ENCODE results near the gene PDE8A.
A peak's percentile ranks its signal among the peaks of the same experiment; 100 is the strongest.
"Not testable (repeated sequence)": the region's sequence is repeated elsewhere in the genome, so short reads cannot be mapped to it uniquely, and the experiment has no call there.

The PDE8A gene

DNA sequence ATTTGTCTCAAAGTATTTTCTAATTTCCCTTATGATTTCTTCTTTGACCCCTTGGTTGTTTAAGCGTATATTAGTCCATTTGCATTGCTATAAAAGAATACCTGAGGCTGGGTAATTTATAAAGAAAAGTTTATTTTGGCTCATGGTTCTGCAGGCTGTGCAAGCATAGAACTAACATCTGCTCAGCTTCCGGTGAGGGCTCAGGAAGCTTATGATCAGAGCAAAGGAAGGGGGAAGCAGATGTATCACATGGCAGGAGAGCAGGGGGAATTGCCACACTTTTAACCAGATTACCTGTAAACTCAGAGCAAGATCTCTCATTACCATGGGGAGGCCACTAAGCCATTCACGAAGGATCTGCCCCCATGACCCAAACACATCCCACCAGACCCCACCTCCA, 148.2 kb downstream of the PDE8A start:
- no peak for DNase-seq (ENCODE audit: low read depth in 2 of 2)

DNA sequence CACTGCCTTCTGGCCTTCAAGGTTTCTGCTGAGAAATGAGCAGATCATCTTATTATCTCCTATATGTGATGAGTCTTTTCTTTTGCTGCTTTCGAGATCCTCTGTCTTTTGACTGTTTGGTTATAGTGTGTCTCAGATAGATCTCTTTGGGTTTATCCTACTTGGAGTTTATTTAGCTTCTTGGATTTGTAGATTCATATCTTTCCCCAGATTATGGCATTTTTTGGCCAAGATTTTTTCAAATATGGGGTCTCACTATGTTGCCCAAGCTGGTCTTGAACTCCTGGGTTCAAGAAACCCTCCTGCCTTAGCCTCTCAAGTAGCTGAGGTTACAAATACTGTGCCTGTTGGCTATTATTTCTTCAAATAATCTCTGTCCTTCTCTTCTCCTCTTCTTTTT, 150.3 kb downstream of the PDE8A start:
- no peak for DNase-seq (ENCODE audit: low read depth in 2 of 2)

DNA sequence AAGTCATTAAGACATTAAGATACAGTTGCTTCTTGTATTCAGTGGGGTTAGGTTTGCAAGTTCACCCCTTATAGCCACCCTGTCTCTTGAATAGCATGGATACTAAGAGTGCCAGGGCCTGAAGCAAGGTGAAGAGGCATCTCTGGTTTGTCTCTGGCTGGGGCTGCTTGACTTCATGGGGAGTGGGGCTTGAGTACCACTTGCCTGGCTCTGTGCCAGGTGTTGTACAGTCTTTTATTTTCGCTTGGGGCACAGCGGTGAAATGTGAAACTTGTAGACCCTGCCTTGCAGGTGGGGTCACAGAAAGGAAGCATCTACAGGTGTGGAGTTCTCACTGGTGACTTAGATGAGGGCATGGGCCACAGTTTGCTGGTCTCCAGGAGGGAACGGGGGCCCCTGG, 152.1 kb downstream of the PDE8A start:
- no peak for DNase-seq (ENCODE audit: low read depth in 2 of 2)

DNA sequence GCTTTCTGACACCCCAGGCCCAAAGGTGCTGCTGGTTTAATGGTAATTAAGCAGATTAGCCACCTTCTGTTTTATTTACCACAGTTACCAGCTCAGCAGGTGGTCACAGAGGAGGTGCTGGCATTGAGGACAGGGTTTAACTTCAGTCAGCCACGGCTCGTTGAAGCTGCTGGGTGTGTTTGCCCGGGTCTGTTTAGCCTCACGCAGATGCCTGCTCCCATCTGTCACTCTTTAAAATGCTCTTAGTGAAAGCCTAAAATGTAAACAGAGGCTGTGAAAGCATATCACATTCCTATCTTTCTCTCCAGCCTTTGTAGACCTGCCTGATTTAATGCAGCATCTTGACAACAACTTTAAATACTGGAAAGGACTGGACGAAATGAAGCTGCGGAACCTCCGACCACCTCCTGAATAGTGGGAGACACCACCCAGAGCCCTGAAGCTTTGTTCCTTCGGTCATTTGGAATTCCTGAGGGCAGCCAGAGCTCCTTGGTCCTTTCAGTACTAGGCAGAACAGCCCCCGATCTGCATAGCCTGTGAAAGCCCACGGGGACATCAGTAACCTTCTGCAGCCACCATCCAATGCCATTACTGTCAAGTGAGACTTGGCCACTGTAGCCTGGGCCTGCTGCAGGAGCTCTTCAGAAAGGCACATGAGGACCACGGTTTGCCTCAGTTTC, 156.0 kb downstream of the PDE8A start:
- no peak for DNase-seq (ENCODE audit: low read depth in 2 of 2)

DNA sequence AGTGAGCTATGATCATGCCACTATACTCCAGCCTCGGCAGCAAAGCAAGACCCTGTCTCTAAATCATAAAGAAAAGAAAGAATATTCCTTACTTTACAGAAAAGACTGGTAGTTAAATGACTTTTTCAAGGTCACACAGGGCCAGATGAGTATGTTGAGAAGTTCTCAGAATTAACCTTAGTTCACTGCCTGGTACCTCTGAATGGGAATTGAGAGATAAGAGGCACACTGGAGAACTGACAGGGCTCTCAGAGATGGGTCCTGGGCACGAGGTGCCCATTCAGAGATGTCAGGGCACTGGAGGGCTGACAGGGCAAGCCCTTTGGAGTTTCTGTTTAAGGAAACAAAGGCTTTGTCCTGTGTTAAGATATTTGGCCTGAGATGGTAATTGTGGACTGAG, 157.7 kb downstream of the PDE8A start:
- no peak for DNase-seq (ENCODE audit: low read depth in 2 of 2)

DNA sequence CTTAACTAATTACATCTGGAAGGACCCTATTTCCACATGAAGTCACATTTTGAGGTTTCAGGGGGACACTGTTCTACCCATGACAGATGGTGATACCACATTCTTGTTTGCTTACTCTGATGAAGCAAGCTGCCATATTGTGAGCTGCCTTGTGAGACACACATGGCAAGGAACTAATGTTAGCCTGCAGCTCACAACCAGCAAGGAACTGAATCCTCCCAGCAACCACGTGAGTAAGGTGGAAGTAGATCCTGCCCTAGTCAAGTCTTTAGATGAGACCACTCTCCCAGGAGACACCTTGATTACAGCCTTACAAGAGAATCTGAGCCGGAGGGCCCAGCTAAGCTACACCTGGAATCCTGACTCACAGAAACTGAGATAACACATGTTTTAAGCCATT, 160.1 kb downstream of the PDE8A start:
- DNase-seq (ENCODE audit: low read depth in 2 of 2), result no peak

DNA sequence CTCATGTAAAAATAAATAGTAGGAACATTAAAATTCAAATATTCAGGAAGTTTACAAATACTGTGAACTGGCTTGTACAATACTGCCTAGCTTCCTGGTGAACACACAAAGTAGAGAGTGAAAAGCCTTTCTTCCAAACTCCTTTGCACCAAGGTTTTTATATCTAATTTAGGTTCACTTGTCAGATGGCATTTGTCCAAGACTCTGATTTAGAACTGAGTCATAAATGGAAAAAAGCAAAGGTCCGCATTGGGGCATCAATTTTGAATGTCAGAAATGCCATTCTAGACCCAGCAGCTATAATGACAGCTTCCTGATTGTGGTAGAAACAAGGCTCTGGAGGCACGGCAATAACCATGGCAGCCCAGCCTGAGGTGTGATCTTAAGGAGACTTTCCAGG, 160.7 kb downstream of the PDE8A start:
- no peak for DNase-seq (ENCODE audit: low read depth in 2 of 2)

DNA sequence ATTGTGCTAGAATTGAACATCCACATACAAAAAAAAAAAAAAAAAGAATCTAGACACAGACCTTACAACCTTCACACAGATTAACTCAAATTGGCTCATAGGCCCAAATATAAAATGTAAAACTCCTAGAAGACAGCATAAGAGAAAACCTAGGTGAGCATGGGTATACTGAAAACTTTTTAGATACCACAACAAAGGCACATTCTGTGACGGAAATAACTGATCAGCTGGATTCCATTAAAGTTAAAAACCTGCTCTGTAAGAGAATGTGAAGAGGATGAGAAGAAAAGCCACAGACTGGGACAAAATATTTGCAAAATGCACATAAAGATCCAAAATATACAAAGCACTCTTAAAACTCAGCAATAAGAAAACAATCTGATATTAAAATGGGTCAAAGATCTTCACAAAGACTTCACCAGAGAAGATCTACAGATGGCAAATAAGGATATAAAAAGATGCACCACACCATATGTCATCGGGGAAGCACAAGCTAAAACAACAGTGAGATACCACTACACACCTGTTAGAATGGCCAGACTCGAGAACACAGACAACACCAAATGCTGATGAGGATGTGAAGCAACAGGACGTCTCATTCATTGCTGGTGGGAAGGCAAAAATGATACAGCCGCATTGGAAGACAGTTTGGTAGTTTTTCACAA, 167.9 kb downstream of the PDE8A start:
- no peak for DNase-seq (ENCODE audit: low read depth in 2 of 2)

DNA sequence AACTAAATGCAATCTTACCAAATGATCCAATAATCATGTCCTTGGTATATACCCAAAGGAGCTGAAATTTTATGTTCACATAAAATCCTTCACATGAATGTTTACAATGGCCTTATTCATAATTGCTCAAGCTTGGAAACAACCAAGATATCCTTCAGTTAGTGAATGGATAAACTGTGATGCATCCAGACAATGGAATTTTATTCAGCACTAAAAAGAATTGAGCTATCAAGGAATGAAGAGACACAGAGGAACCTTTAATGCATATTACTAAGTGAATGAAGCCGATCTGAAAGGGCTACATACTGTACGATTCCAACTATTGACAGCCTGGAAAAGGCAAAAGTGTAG, 168.4 kb downstream of the PDE8A start:
- no peak for DNase-seq (ENCODE audit: low read depth in 2 of 2)

DNA sequence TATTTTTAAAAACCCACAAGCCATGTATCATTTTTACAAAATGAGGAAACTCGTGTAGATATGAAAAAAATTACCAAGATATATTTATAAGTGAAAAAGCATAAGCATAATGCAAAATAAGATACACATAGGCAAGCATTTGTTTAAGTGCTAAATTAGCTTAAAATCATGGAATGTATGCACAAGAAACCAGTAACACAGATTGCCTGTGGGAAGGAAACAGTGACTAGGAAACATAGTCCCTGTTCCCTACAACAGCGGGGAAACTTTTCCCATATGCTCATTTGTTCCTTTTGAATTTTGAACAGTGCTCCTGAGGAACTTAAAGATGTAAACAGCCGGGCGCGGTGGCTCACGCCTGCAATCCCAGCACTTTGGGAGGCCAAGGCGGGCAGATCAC, 169.5 kb downstream of the PDE8A start:
- DNase-seq (ENCODE audit: low read depth in 2 of 2), result no peak

DNA sequence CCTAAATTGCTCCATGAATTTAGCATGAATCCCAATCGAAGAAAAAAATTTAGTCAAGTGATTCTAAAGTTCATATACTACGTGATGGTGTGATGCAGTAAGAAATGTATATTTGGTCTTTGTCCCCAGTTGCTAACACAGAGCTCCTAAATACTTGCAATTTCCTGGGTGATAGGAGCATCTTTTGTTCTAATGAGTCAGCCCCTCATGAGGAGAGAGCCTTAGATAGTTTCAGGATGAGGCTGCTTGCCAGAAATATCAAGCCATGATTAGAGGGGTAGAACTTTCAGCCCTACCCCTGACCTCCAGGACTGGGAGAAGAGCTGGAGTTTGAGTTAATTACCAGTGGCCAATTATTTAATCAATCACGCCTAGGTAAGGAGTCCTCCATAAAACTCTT, 170.2 kb downstream of the PDE8A start:
- DNase-seq (ENCODE audit: low read depth in 2 of 2), result no peak

DNA sequence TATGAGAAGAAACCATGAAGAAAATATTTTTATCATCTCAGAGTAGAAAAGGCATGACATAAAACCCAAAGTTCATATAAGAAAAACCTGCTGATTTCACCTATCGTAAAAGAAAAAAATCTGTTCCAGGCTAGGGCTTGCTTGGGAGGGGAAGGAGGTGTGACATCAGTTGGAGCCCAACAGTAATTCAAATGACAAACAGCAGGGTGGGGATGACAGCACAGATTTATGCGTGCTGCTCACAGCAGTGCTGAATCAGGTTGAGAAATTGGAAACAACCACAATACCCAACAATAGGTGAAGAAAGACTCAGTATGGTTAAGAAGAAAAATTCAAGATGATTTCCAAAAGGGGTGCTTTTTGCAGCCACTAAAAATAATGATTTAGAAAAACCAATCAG, 172.4 kb downstream of the PDE8A start:
- no peak for DNase-seq (ENCODE audit: low read depth in 2 of 2)

DNA sequence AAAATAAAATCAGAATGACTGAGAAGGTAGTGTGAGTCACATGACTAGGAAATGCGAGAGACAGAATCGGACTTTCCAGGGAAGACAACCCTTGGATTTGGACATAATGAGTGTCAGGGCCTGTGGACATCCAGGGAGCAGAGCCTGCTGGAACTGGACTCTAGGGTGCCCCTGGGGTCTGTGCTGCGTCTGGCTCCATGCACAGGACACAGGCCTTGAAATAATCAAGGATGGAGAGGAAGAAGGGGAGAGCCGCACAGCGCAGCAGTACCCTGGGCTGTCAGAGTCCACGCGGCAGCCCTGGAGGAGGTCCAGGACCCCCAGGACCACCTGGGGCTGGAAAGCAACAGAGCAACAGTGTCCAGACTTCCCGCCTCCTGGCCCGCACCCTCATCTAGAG, 173.7 kb downstream of the PDE8A start:
- no peak for DNase-seq (ENCODE audit: low read depth in 2 of 2)

DNA sequence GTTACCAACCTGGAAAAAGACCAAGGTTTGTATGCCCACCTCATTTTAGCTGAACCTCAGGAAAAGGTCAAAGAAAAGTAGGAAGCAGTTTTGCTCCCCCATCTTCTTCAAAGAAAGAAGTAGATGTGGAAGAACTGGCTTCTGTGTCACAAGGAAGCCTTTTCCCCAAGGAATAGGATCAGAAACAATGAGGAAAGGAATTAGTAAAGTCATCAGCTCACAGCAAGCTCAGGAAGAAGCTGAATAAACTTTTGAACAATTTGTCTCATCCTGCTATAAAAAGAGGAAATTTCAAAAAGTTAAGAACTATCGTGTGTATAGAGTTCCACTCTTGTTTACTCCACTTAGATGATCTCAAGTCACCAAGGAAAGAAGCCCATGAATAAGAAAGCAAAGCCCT, 174.2 kb downstream of the PDE8A start:
- no peak for DNase-seq (ENCODE audit: low read depth in 2 of 2)

DNA sequence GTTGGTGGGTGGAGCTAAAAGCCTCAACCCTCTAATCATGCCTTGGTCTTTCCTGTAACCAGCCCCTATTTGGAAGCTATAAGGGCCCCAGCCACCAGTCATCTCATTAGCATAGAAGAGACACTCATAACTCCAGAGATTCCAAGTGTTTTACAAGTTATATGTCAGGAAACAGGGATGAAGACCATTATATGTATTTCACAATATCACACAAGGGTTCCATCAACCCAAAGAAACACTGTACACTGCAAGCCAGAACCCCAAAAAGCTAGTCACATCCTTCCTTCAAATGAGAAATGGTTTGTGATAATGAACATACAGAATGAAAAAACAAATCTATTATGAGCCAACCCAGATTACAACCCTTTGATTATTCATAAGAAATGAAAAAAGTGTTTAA, 175.7 kb downstream of the PDE8A start:
- DNase-seq (ENCODE audit: low read depth in 2 of 2), result no peak

DNA sequence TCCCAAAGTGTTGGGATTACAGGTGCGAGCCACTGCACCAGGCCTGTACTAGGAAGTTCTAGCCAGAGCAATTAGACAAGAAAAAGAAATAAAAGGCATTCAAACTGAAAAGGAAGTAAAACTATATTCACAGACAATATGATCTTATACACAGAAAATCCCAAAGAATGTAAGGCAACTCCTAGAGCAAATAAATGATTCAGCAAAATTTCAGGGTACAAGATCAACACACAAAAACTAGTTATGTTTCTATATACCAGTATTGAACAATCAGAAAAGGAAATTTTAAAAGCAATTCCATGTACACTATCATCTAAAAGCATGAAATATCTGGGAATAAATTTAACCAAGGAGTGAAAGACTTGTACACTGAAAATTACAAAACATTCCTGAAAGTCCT, 180.6 kb downstream of the PDE8A start:
- DNase-seq (ENCODE audit: low read depth in 2 of 2), result no peak

DNA sequence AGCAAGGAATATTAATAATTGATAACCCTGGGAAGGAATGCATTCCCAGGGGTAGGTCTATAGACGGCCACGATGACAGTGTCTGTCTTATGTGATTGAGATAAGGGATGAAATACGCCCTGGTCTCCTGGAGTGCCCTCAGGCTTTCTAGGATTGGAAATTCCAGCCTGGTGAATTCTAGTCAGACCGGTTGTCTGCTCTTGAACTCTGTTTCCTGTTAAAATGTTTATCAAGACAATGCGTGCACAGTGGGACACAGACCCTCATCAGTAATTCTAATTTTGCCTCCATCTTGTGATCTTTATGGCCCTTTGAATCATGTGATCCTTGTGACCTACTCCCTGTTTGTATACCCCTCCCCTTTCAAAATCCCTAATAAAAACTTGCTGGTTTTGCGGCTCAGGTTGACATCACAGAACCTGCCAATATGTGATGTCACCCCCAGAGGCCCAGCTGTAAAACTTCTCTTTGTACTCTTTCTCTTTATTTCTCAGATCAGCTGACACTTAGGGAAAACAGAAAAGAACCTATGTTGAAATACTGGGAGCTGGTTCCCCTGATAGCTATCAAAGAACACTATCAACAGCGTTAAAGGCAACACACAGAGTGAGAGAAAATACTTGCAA, 183.3 kb downstream of the PDE8A start:
- DNase-seq (ENCODE audit: low read depth in 2 of 2), result no peak

DNA sequence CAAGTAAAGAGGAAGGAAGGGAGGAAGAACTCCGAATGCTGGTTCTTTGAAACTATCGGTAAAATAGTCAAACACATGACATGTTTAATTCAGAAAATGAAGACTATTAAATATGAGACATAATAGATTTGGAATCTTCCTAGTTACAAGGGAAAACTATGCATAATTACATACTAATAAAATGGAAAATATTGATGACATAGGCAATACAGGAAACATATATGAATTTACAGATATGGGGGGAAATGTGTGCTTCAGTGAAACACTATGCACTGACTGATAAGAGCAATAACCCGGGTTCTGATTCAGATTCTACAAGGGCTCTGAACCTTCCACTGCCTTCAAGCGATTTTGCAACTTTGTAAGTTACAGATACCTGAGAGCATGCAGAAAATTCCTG, 185.9 kb downstream of the PDE8A start:
- DNase-seq (ENCODE audit: low read depth in 2 of 2), result no peak

DNA sequence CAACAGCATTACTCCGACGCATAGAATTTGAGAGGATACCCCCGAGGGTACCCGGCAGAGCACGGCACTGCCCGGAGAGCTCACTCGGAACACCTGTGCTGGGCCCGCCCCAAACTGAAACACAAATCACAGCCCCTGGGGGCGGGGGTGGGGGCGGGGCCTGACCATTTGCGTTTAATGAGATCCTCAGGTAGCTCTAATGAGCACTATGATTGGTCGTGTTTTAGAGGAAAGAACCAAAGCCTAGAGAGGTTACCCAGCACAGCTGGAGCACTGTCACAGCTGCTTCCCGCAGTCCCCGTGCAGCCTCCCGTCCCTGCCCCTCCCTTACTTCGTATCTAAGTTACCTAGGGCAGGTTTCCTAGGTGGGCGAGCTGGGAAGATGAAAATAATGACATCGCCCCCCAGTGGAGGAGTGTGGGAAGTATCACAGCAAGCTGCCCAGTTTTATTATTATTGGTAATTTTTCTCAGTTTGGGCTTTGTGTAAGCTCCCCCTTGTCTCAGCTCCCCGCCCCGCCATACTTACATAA, 187.1 kb downstream of the PDE8A start:
- peak in 1 of 2 donors; percentile 26 for DNase-seq (ENCODE audit: low read depth in 2 of 2)

DNA sequence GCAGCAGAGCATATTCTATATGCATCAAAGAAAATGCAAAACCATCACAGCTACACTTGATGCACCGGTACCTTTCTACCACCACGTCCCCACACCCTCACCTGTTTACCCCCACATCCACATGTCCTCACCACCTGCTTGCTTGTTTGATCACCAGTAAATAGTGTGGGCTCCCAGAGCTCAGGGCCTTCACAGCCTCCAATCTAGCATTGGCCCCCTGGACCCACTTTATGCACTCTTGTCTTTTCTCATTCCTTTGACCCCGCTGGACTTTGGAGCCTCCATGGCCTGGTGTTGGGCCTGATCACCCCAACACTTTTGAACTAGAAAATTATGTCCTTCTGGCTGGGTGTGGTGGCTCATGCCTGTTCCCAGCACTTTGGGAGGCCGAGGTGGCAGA, 190.1 kb downstream of the PDE8A start:
- DNase-seq (ENCODE audit: low read depth in 2 of 2), result no peak

DNA sequence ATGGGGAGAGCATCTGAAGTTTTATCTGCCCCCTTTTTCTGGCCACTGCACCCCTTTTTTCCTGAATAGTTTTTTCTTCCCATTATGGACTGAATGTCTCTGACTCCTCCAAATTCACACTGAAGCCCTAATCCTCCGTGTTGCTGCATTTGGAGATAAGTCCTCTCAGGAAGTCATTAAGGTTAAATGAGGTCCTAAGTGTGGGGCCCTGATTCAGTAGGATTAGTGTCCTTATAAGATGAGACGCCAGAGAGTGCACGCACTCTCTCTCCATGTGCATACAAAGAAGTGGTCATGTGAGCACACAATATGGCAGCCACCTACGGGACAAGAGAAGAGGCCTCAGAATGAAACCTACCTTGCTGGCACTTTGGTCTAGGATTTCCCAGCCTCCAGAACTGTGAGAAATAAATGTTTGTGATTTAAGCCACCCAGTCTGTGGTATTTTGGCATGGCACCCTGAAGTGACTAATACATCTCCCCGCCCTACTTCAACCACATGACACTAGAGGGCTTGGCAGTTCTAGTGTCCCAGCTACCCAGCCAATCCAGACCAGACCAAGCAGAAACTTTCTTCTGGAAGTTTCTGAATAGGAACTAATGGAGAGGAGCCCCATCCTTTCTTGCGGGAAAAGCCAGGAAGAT, 191.3 kb downstream of the PDE8A start:
- no peak for DNase-seq (ENCODE audit: low read depth in 2 of 2)

DNA sequence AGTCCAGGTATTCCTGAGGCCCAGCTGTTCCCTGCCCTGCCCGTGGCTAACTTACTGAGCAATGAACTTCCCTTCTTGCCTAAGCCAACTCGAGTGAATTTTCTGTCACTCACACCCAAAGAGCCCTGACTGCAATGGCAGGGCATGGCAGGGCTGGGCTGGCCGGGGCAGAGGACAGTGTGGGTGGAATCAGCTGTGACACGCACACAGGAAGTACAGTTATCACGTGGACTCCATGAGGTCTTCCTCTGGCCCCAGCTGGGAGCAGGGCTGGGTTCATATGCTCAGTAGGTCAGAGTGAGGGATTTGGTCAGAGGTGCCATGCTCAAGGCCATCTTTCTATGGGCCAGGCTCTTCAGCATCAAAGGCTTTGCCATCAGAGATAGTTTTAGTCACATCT, 192.0 kb downstream of the PDE8A start:
- DNase-seq (ENCODE audit: low read depth in 2 of 2), result not testable (repeated sequence)

DNA sequence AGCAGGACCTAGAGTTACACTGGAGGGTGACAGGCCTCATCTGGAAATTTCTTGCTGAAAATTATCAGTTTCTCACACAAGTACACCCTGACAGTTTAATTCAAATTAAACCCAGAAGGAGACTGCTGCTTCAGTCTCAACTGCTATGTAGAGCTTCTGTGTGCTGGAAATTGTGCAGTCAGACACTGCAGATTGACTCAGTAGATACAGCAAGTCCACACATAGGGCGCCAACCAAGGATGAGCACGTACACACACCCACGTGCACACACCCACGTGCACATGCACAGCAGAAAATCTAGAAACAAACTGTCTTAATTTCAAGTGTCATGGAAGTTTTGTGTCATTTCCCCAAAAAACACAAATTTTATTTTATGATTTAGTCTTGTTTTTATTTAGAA, 192.9 kb downstream of the PDE8A start:
- no peak for DNase-seq (ENCODE audit: low read depth in 2 of 2)

Data from stimulated activated CD4-positive, alpha-beta T cell treated with anti-CD3 and anti-CD28 coated beads, Interleukin-1b, Interleukin-23, amount 100 ng/mL, for 1 hour (primary cell).